ENCODE measurements around the gene ME3. TPM values are rescaled to one million over a fixed set of nuclear protein-coding genes. Genes with fewer than 3 reads are reported as not detected.
A peak's percentile ranks its signal among the peaks of the same experiment; 100 is the strongest.

Gene ME3
- total RNA-seq, 1 donor, result 56.9 TPM

DNA sequence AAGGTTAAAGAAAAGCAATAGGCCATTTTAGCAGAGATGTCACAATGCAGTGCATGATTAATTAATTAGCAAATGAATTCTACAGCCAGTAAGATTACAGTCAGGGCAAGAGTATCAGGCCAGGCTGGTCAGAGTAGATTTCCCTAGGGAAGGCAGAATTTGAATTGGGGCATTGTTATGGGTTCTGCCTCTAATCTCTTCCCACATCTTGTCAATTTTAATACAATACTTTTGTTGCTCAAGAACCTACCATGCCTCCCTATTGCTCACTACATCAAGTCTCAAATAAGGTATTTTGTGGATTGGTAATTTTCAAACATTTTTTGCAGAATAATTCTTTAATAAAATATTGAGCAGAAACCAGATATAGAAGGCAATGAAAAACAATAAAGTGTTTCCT is 194.1 kb downstream of the ME3 start:
- peak; percentile 39 for DNase-seq (ENCODE audit: low read depth)
- H3K4me3 ChIP-seq (ENCODE audit: low read depth, low read length), result no peak overlapping the region
- TF ChIP-seq, protein P1, sequence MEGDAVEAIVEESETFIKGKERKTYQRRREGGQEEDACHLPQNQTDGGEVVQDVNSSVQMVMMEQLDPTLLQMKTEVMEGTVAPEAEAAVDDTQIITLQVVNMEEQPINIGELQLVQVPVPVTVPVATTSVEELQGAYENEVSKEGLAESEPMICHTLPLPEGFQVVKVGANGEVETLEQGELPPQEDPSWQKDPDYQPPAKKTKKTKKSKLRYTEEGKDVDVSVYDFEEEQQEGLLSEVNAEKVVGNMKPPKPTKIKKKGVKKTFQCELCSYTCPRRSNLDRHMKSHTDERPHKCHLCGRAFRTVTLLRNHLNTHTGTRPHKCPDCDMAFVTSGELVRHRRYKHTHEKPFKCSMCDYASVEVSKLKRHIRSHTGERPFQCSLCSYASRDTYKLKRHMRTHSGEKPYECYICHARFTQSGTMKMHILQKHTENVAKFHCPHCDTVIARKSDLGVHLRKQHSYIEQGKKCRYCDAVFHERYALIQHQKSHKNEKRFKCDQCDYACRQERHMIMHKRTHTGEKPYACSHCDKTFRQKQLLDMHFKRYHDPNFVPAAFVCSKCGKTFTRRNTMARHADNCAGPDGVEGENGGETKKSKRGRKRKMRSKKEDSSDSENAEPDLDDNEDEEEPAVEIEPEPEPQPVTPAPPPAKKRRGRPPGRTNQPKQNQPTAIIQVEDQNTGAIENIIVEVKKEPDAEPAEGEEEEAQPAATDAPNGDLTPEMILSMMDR (IDR thresholded peaks at IDR 0.05; ENCODE audit: insufficient read depth, low read length), result no peak

GRCh38 chr11:86477495-86478155 is 194.8 kb downstream of the ME3 start:
- H3K4me3 ChIP-seq (ENCODE audit: low read depth, low read length), result no peak overlapping the region
- TF ChIP-seq, protein P1 (IDR thresholded peaks at IDR 0.05; ENCODE audit: insufficient read depth, low read length), result no peak
- DNase-seq (ENCODE audit: low read depth), result peak; percentile 75

- no peak overlapping the region for H3K4me3 ChIP-seq (ENCODE audit: low read depth, low read length)
- DNase-seq (ENCODE audit: low read depth), result no peak
- TF ChIP-seq, protein P1 (IDR thresholded peaks at IDR 0.05; ENCODE audit: insufficient read depth, low read length), result no peak
Observed at GRCh38 chr11:86476109-86476861, 196.1 kb downstream of the ME3 start.

- DNase-seq (ENCODE audit: low read depth), result no peak
- H3K4me3 ChIP-seq (ENCODE audit: low read depth, low read length), result no peak overlapping the region
- TF ChIP-seq, protein P1 (IDR thresholded peaks at IDR 0.05; ENCODE audit: insufficient read depth, low read length), result no peak
Observed at GRCh38 chr11:86475027-86475426, 197.4 kb downstream of the ME3 start.

GRCh38 chr11:86473991-86474833 is 198.2 kb downstream of the ME3 start:
- TF ChIP-seq, protein P1 (IDR thresholded peaks at IDR 0.05; ENCODE audit: insufficient read depth, low read length), result no peak
- no peak overlapping the region for H3K4me3 ChIP-seq (ENCODE audit: low read depth, low read length)
- peak; percentile 61 for DNase-seq (ENCODE audit: low read depth)

DNA sequence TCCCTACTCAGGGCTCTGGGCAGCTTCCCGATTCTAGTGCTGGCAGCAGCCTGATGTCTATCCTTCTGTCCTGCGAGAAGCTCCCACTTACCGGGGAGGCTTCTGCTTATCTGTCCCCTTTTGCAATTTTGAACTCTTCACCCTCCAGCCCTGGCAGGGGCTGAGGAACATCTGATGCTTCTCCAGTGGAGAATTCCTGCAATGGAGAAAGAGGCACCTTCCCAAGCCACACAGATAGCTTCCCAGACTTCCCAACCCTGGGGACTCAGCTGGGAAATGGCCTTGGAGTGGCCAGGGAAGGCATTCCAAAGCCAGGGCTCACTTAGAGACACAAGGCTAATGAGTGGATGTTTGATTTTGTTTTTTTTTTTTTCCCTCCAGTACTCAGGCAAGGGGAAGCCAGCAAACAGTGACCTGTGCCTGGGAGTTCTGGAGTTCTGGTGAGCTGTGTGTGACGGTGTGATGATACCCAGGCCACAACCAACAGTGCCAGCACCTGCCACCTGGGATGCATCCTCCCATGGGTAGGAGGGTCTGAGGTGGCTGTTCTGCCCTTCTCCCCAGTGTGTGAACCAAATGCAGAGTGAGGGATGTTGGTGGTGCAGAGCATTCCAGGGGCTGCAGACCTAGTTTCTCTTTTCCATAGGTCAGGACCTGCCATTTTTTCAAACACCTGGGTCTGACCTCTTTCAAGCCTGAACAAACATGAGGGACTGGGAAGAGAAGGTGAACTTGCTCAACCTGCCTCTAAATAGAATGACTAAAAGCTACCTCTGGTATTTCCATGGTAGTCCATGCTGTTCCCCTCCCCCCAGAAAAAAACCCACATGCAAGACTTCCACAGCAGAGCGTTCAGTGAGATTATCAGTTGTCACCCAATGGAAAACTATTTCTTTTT is 202.7 kb downstream of the ME3 start:
- TF ChIP-seq, protein P1 (IDR thresholded peaks at IDR 0.05; ENCODE audit: insufficient read depth, low read length), result no peak
- peak; percentile 53 for DNase-seq (ENCODE audit: low read depth)
- no peak overlapping the region for H3K4me3 ChIP-seq (ENCODE audit: low read depth, low read length)

Data from fibroblast of the aortic adventitia (primary cell).